Measurements from ENCODE around the gene MXD1. TPM values are rescaled to one million over a fixed set of nuclear protein-coding genes. Genes with fewer than 3 reads are reported as not detected.

Gene MXD1
- total and polyA plus RNA-seq, 9 of the 15 experiments (the other 6 are each of a cell fraction or from before 2014, with no cell fraction given) = 6.7 to 35.9 (median 11.0) TPM

- TF ChIP-seq ESRRA (IDR thresholded peaks at IDR 0.05; ENCODE audit: borderline replicate concordance, low read depth) (0 out of 2 replicates have a peak, but pooled peaks have one; percentile 27), ZNF586 (CRISPR knock-in tag; conservative IDR thresholded peaks at IDR 0.05) (no peak), CREB1 (IDR thresholded peaks at IDR 0.05) (peak; percentile 42; the same call in 1 of the 2 replicates), CREB1 (CRISPR knock-in tag; IDR thresholded peaks at IDR 0.05) (no peak), ARID3A (IDR thresholded peaks at IDR 0.05; ENCODE audit: borderline replicate concordance, low read depth, low read length) (peak; percentile 29; the same call in 1 of the 2 replicates), GMEB1 (CRISPR knock-in tag; IDR thresholded peaks at IDR 0.05) (0 out of 2 replicates have a peak, but pooled peaks have one; percentile 20), ZNF184 (CRISPR knock-in tag; IDR thresholded peaks at IDR 0.05) (no peak)
Observed at GRCh38 chr2:69893684-69894551, 21.0 kb upstream of the MXD1 start, which contains the start of gene SNRNP27 (continued).

Measured in K562 (cell line).